IMR-90 (cell line): ENCODE results near the gene PRPF40A. TPM values are rescaled to one million over a fixed set of nuclear protein-coding genes. Genes with fewer than 3 reads are reported as not detected.

Experiments used
- ATAC-seq: fragments of 200-7000 bp; cut with Tn5 transposase; 2 replicates; pipeline ENCODE4 v1.9.1; 2020; ENCODE audit warnings: low read depth, mild to moderate bottlenecking, moderate library complexity
- BruUV-seq: library from RNA; stranded (reverse); fragments of 400-500 nt; replicated peaks from 2 replicates; lab custom pipeline; 2021; lab: Mats Ljungman, UMichigan
- CTCF ChIA-PET: fragments of 300-600 bp; formaldehyde crosslinking; extraction: SDS; loops from one replicate; lab custom pipeline; 2021; ENCODE audit warnings: antibody characterized with exemption; lab: Yijun Ruan, JAX
- POLR2A ChIA-PET: fragments of 300-600 bp; sonication (Branson Sonifier 250); formaldehyde crosslinking; loops from one replicate; lab custom pipeline; 2022; ENCODE audit warnings: antibody characterized with exemption; ENCODE audit not compliant: unreplicated experiment; lab: Charles Lee
- DNase-seq: peaks from one replicate; pipeline ENCODE4 v3.0.0; 2013
- H2AFZ ChIP-seq: replicated peaks from 2 replicates; pipeline ENCODE3; 2013; ENCODE audit warnings: low read length, mild to moderate bottlenecking; ENCODE audit not compliant: poor library complexity
- H2AK5ac ChIP-seq: 2 replicates; pipeline ENCODE4 v1.6.1; 2013; ENCODE audit warnings: low read depth, low read length, inconsistent platforms
- H2AK9ac ChIP-seq: replicated peaks from 2 replicates; pipeline ENCODE3; 2013; ENCODE audit warnings: mild to moderate bottlenecking, low read depth, low read length, moderate library complexity; ENCODE audit not compliant: poor library complexity
- H2BK120ac ChIP-seq: 2 replicates; pipeline ENCODE4 v1.6.1; 2013; ENCODE audit warnings: low read depth, low read length, inconsistent platforms
- H2BK15ac ChIP-seq: 3 replicates; pipeline ENCODE4 v1.6.1; 2013; ENCODE audit warnings: low read depth, low read length, inconsistent platforms
- H2BK20ac ChIP-seq: 2 replicates; pipeline ENCODE4 v1.6.1; 2013; ENCODE audit warnings: low read depth, mild to moderate bottlenecking, inconsistent platforms, low read length, moderate library complexity
- H2BK5ac ChIP-seq: 2 replicates; pipeline ENCODE4 v1.6.1; 2013; ENCODE audit warnings: mild to moderate bottlenecking, low read depth, low read length, inconsistent platforms; ENCODE audit not compliant: poor library complexity, severe bottlenecking
- H3K14ac ChIP-seq: replicated peaks from 2 replicates; pipeline ENCODE4 v1.6.1; 2013; ENCODE audit warnings: low read depth, low read length, inconsistent platforms
- H3K18ac ChIP-seq: 2 replicates; pipeline ENCODE4 v1.6.1; 2013; ENCODE audit warnings: low read depth, low read length, control low read depth
- H3K23ac ChIP-seq: 2 replicates; pipeline ENCODE4 v1.6.1; 2013; ENCODE audit warnings: low read depth, low read length, inconsistent platforms
- H3K27ac ChIP-seq: 2 replicates; pipeline ENCODE4 v1.5.1; 2013; ENCODE audit warnings: mild to moderate bottlenecking, control low read depth, low read length; ENCODE audit not compliant: insufficient read depth
- H3K27me3 ChIP-seq: 2 replicates; pipeline ENCODE4 v1.6.1; 2013; ENCODE audit warnings: low read length; ENCODE audit not compliant: control insufficient read depth, insufficient read depth
- H3K36me3 ChIP-seq: 2 replicates; pipeline ENCODE4 v1.6.1; 2013; ENCODE audit warnings: low read length, mixed read lengths; ENCODE audit not compliant: control insufficient read depth, insufficient read depth
- H3K4ac ChIP-seq: 2 replicates; pipeline ENCODE4 v1.6.1; 2013; ENCODE audit warnings: low read depth, low read length, inconsistent platforms
- H3K4me1 ChIP-seq: 2 replicates; pipeline ENCODE4 v1.6.1; 2013; ENCODE audit warnings: low read length, mixed read lengths; ENCODE audit not compliant: control insufficient read depth, insufficient read depth
- H3K4me2 ChIP-seq: 2 replicates; pipeline ENCODE4 v1.6.1; 2013; ENCODE audit warnings: low read depth, mild to moderate bottlenecking, control low read depth, low read length, moderate library complexity
- H3K4me3 ChIP-seq: 2 replicates; pipeline ENCODE4 v1.5.1; 2013; ENCODE audit warnings: low read depth, mild to moderate bottlenecking, control low read depth, low read length, moderate library complexity; ENCODE audit not compliant: insufficient read depth
- H3K56ac ChIP-seq: 2 replicates; pipeline ENCODE4 v1.6.1; 2013; ENCODE audit warnings: low read length, inconsistent platforms; ENCODE audit not compliant: insufficient read depth; ENCODE audit errors: extremely low read depth
- H3K79me1 ChIP-seq, 2 experiments: 2 replicates each; pipeline ENCODE4 v1.6.1; 2013; ENCODE audit warnings: low read length in 2 of 2, inconsistent platforms in 1 of 2, low read depth in 1 of 2
- H3K9ac ChIP-seq: 2 replicates; pipeline ENCODE4 v1.6.1; 2013; ENCODE audit warnings: low read depth, low read length, control low read depth
- H3K9me1 ChIP-seq: 2 replicates; pipeline ENCODE4 v1.6.1; 2013; ENCODE audit warnings: low read length, inconsistent platforms; ENCODE audit not compliant: insufficient read depth
- H3K9me3 ChIP-seq: 2 replicates; pipeline ENCODE4 v1.6.1; 2013; ENCODE audit warnings: low read length; ENCODE audit not compliant: control insufficient read depth, insufficient read depth
- H4K20me1 ChIP-seq: 2 replicates; pipeline ENCODE4 v1.6.1; 2013; ENCODE audit warnings: low read length, inconsistent platforms; ENCODE audit not compliant: insufficient read depth
- H4K5ac ChIP-seq: 2 replicates; pipeline ENCODE4 v1.6.1; 2013; ENCODE audit warnings: mild to moderate bottlenecking, low read depth, low read length, control low read depth
- H4K8ac ChIP-seq, 2 experiments: 2 replicates each; pipeline ENCODE4 v1.6.1; 2013; ENCODE audit warnings: low read depth in 2 of 2, low read length in 2 of 2, control low read depth in 1 of 2, inconsistent platforms in 1 of 2
- H4K91ac ChIP-seq: 2 replicates; pipeline ENCODE4 v1.6.1; 2013; ENCODE audit warnings: low read depth, low read length, inconsistent platforms; ENCODE audit not compliant: insufficient read depth
- CEBPB ChIP-seq: IDR thresholded peaks from 2 replicates; pipeline ENCODE4 v1.6.1; 2012; ENCODE audit warnings: low read depth, low read length, improper control_type of control experiment
- CHD1 ChIP-seq: IDR thresholded peaks from 2 replicates; pipeline ENCODE4 v1.6.1; 2012; ENCODE audit warnings: low read depth, low read length, improper control_type of control experiment
- FOS ChIP-seq: fragments of 150-350 bp; IDR thresholded peaks from 2 replicates; pipeline ENCODE4 v1.6.1; 2016; ENCODE audit warnings: low read depth, low read length
- MAZ ChIP-seq: IDR thresholded peaks from 2 replicates; pipeline ENCODE4 v1.6.1; 2012; ENCODE audit warnings: low read depth, mild to moderate bottlenecking, low read length, improper control_type of control experiment, moderate library complexity, borderline replicate concordance
- RCOR1 ChIP-seq: IDR thresholded peaks from 2 replicates; pipeline ENCODE4 v1.6.1; 2012; ENCODE audit warnings: mild to moderate bottlenecking, low read length, improper control_type of control experiment; ENCODE audit not compliant: insufficient replicate concordance
- WGBS, 2 experiments: methylation state at CpG; one replicate each; pipeline versions ENCODE4 v1.1.5 to v1.1.7; 2013; ENCODE audit warnings: missing lambda C conversion rate in 2 of 2; ENCODE audit not compliant: insufficient read length in 1 of 2; ENCODE audit errors: extremely low coverage in 2 of 2; 5-methylcytosine and 5-hydroxymethylcytosine counted together
- dilution Hi-C: fragments of 300-500 bp; cut with HindIII; formaldehyde crosslinking; loops from one replicate; pipeline ENCODE4 v1.14.3; 2018; ENCODE audit warnings: low sequenced_read_pairs; ENCODE audit not compliant: unreplicated experiment
- in situ Hi-C: fragments of 300-500 bp; cut with MboI; formaldehyde crosslinking; loops from 3 replicates; pipeline ENCODE4 v1.14.3; 2019; ENCODE audit warnings: low sequenced_read_pairs, inconsistent platforms, mixed read lengths
- intact Hi-C: fragments of 100-400 bp; cut with micrococcal nuclease; formaldehyde crosslinking; loops from 2 replicates; pipeline ENCODE4 v1.10.0; 2022
- polyA plus RNA-seq, 3 experiments: library from polyadenylated mRNA; depleted of rRNA; stranded (reverse); fragments of >200 nt; gene quantifications; 2 replicates each; pipeline ENCODE4 v1.2.3, GENCODE V29; 2012; ENCODE audit warnings: low replicate concordance in 1 of 3
- total RNA-seq: library from RNA; depleted of rRNA; stranded (reverse); fragments of >200 nt; gene quantifications from 2 replicates; pipeline ENCODE4 v1.2.3, GENCODE V29; 2012
- TF ChIP-seq, protein P1 (sequence below): fragments of 150-350 bp; IDR thresholded peaks from 2 replicates; pipeline ENCODE4 v1.6.1; 2017; ENCODE audit warnings: mild to moderate bottlenecking, antibody characterized with exemption, low read length, low read depth
- TF ChIP-seq, protein P2 (sequence below): conservative IDR thresholded peaks from 2 replicates; pipeline ENCODE4 v1.5.1; 2012; ENCODE audit warnings: mild to moderate bottlenecking, low read depth, low read length, improper control_type of control experiment

The PRPF40A gene
- total and polyA plus RNA-seq, 2 of the 4 experiments (the other 2 are of a cell fraction) = 49.1 to 150 TPM

DNA sequence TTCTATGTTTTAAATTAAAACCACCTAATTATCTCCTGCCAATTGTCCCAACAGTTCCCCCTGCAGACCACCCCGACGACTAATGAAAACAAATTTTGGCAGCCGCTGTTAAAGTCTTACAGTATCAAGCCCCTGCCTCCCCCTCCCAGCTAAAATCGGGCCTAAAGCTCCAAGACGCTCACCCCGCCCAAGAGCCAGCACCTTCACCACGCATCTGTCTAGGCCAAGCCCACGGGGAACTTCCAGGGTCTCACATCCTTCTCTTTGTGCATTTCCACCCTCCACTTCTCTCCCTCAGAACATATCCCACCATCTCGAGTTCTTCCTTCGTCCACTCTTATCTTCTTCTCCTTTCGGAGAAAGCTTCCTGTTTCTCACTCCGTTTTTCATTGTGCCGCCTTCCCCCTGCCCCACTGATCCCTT is 445 bp downstream of the PRPF40A start (continued):
- no peak for TF ChIP-seq MAZ

DNA sequence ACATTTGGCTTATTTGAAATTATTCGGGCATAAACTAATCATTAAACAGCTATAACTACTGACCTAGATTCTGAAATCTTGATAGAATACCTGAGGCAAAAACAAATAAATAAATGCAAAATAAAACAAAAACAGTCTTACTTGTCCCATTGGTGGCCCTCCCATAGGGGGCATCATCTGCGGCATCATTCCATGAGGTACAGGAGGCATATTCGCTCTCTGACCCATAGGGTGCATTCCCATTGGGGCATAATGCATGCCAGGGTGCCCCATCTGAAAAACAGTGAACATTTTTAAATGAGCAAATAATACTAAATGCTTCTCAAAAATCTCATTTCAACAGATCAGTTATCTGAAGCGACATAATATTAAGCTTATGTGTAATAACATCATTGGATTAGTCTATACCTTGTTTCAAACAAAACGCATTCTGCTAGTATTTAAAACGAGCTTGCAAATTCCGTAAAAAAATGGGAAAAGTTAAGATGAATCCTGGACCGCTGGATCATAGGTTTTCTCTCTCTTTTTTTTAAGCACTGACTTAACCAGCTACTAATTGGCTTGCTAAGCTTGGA is 1.3 kb downstream of the PRPF40A start:
- Histone ChIP-seq H3K27me3 (no peaks in the 10 kb centered on the region), H2AK9ac (no peak overlapping the region), H3K9ac (no peak overlapping the region), H4K5ac (no peak overlapping the region), H2AFZ (no peak overlapping the region), H3K4me3 (peak overlapping the region; percentile 92), H3K23ac (no peak overlapping the region), H4K8ac (no peak overlapping the region), H2BK5ac (no peak overlapping the region), H2AK5ac (no peak overlapping the region), H3K4me1 (peaks cover 3% of the 10 kb centered on the region; the same call in 1 of the 2 replicates), H4K20me1 (peaks cover 16% of the 10 kb centered on the region; the same call in 1 of the 2 replicates), H2BK20ac (no peak overlapping the region), H3K56ac (no peak overlapping the region), H3K14ac (no peak overlapping the region), H3K79me1 (peaks cover 10 to 28% of the 10 kb centered on the region in 2 experiments; a peak in 3 of 4 replicates), H3K9me1 (no peaks in the 10 kb centered on the region), H3K27ac (no peak overlapping the region), H3K4ac (no peak overlapping the region), H3K18ac (no peak overlapping the region), H3K4me2 (peak overlapping the region; percentile 90), H2BK15ac (no peak overlapping the region), H3K36me3 (peaks cover 5% of the 10 kb centered on the region; the same call in 1 of the 2 replicates), H3K9me3 (no peaks in the 10 kb centered on the region), H2BK120ac (no peak overlapping the region), H4K91ac (no peak overlapping the region)
- DNase-seq (peak; percentile 5), ATAC-seq (no peak)
- BruUV-seq = no TSS peak
- 0% methylated on average over 1 of the region's 8 CpGs; no CpG with 5 or more reads in 1 of the 2 experiments for WGBS, 2 experiments
- POLR2A ChIA-PET = no interaction called here
- intact Hi-C loops (loop anchor here (2.0 kb wide), 1 partner anchor 539 kb away; no protein-coding TSS in a partner anchor), in situ Hi-C loops (no loop called here), dilution Hi-C loops (no loop called here)
- TF ChIP-seq CEBPB (no peak), CHD1 (no peak), FOS (no peak), RCOR1 (no peak)
- TF ChIP-seq, protein P1, sequence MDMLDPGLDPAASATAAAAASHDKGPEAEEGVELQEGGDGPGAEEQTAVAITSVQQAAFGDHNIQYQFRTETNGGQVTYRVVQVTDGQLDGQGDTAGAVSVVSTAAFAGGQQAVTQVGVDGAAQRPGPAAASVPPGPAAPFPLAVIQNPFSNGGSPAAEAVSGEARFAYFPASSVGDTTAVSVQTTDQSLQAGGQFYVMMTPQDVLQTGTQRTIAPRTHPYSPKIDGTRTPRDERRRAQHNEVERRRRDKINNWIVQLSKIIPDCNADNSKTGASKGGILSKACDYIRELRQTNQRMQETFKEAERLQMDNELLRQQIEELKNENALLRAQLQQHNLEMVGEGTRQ = no peak
- TF ChIP-seq, protein P2, sequence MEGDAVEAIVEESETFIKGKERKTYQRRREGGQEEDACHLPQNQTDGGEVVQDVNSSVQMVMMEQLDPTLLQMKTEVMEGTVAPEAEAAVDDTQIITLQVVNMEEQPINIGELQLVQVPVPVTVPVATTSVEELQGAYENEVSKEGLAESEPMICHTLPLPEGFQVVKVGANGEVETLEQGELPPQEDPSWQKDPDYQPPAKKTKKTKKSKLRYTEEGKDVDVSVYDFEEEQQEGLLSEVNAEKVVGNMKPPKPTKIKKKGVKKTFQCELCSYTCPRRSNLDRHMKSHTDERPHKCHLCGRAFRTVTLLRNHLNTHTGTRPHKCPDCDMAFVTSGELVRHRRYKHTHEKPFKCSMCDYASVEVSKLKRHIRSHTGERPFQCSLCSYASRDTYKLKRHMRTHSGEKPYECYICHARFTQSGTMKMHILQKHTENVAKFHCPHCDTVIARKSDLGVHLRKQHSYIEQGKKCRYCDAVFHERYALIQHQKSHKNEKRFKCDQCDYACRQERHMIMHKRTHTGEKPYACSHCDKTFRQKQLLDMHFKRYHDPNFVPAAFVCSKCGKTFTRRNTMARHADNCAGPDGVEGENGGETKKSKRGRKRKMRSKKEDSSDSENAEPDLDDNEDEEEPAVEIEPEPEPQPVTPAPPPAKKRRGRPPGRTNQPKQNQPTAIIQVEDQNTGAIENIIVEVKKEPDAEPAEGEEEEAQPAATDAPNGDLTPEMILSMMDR = peak; percentile 44
- CTCF ChIA-PET = interaction anchor here (1.0 to 1.9 kb wide), 2 partner anchors 15 to 19 kb away, joined by 3 to 5 read pairs; no protein-coding TSS in a partner anchor
